HFF-Myc (cell line): ENCODE measurements around the gene DNAH17.

ENCODE experiments used
- DNase-seq: peaks from one replicate; pipeline ENCODE4 v3.0.0-alpha.2; 2011; ENCODE audit warnings: low read depth; ENCODE audit errors: extremely low read depth
- H3K4me3 ChIP-seq: replicated peaks from 2 replicates; pipeline ENCODE4 v1.5.1; 2011; ENCODE audit warnings: low read depth, mild to moderate bottlenecking, control low read depth, low read length
- CTCF ChIP-seq: IDR thresholded peaks from 2 replicates; pipeline ENCODE4 v1.5.1; 2012; ENCODE audit warnings: mild to moderate bottlenecking, low read depth, low read length, control low read depth; ENCODE audit errors: missing control alignments

Gene DNAH17

GRCh38 chr17:78493853-78494695, 83.1 kb downstream of the DNAH17 start:
- TF ChIP-seq CTCF: no peak

GRCh38 chr17:78493450-78493849, 83.7 kb downstream of the DNAH17 start:
- no peak overlapping the region for H3K4me3 ChIP-seq
- no peak for TF ChIP-seq CTCF
- DNase-seq: no peak

More at GRCh38 chr17:78493853-78494695, 83.1 kb downstream of the DNAH17 start:
- DNase-seq: no peak
- H3K4me3 ChIP-seq: no peak overlapping the region

- DNase-seq: no peak
- no peak overlapping the region for H3K4me3 ChIP-seq
- no peak for TF ChIP-seq CTCF
Observed at GRCh38 chr17:78492116-78492799, 84.9 kb downstream of the DNAH17 start.

- no peak for TF ChIP-seq CTCF
- DNase-seq: no peak
- H3K4me3 ChIP-seq: no peak overlapping the region
Observed at GRCh38 chr17:78491236-78492115, 85.7 kb downstream of the DNAH17 start.

GRCh38 chr17:78490673-78491072, 86.5 kb downstream of the DNAH17 start:
- DNase-seq: no peak
- no peak overlapping the region for H3K4me3 ChIP-seq
- TF ChIP-seq CTCF: no peak

- H3K4me3 ChIP-seq: no peak overlapping the region
- DNase-seq: no peak
- TF ChIP-seq CTCF: no peak
Observed at GRCh38 chr17:78490156-78490555, 87.0 kb downstream of the DNAH17 start.
